ENCODE results near the gene IFNL3.
"Not testable (repeated sequence)": the region's sequence is repeated elsewhere in the genome, so short reads cannot be mapped to it uniquely, and the experiment has no call there.

Gene IFNL3

DNA sequence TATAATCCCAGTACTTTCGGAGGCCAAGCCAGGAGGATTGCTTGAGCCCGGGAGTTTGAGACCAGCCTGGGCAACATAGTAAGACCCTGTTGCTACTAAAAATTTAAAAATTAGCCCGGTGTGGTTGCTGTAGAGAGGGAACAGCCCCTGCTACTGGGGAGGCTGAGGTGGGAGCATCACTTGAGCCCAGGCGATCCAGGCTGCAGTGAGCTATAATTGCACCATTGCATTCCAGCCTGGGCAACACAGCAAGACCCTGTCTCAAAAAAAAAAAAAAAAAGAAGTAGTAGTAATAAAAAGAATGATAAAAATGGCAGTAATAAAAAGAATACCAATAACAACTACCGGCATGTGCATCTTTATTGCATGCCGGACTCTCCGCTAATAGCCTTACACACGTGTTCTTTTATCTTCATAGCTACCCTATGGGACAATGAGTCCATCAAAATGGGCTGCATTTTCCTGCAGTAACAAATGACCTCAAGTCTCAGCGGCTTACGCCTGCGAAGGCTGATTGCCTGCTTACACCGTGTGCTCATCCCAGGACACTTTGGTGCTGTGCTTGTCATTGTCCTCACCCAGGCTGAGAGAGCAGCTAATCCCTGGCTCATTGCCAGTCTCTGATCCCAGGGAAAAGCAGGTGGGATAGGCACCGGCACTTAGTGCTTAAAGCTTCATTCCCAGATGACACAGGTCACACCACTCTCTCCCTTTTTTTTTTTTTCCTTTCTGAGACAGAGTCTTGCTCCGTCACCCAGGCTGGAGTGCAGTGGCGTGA is 26.4 kb downstream of the IFNL3 start:
- no peak for DNase-seq (ENCODE audit: low read depth in 2 of 2)

DNA sequence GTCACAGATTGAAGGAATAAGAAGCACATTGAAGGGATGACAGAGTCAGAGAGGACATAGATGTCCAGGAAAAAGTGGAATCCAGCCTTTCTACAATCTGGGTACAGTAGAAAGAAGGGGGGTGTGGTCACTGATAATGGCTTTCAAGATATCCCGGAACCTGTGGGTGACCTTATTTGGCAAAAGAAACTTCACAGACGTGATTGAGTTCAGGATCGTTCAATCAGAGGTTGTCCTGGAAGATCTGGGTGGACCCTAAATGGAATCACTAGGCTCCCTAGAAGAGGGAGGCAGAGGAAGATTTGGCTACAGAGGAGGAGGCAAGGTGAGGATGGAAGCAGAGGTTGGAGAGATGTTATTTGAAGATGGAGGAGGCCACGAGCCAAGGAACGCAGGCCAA is 27.7 kb downstream of the IFNL3 start:
- no peak for DNase-seq (ENCODE audit: low read depth in 2 of 2)

DNA sequence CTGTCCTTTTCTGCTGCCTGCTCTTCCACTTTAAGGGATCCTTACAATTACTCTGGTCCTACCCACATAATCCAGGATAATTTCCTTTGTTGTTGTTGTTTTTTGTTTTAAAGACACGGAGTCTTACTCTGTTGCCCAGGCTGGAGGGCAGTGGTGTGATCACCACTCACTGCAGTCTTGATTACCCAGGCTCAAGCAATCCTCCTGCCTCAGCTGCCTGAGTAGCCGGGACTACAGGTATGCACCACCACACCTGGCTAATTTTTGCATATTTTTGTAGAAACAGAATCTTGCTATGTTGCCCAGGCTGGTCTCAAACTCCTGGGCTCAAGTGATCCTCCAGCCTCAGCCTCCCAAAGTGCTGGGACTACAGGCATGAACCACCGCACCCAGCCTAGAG is 29.5 kb downstream of the IFNL3 start:
- DNase-seq (ENCODE audit: low read depth in 2 of 2), result not testable (repeated sequence)

DNA sequence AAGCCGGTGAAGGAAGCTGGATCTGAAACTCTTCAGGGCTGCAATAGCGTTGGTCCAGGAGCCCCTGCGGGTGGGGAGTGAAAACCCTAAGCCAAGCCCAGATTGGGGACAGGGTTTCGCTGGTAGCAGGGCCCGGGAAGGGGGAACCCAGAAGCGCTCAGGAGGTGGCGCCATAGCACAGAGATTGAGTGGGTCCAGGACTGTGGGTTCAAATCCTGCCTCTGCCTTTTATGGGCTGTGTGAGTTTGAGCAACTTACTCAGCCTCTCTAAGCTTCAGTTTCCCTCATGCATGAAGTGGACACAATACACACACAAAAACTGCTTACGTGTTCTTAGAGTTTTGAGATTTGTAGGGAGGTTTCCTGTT is 32.4 kb downstream of the IFNL3 start:
- DNase-seq (ENCODE audit: low read depth in 2 of 2), result peak; percentile 30 to 56

DNA sequence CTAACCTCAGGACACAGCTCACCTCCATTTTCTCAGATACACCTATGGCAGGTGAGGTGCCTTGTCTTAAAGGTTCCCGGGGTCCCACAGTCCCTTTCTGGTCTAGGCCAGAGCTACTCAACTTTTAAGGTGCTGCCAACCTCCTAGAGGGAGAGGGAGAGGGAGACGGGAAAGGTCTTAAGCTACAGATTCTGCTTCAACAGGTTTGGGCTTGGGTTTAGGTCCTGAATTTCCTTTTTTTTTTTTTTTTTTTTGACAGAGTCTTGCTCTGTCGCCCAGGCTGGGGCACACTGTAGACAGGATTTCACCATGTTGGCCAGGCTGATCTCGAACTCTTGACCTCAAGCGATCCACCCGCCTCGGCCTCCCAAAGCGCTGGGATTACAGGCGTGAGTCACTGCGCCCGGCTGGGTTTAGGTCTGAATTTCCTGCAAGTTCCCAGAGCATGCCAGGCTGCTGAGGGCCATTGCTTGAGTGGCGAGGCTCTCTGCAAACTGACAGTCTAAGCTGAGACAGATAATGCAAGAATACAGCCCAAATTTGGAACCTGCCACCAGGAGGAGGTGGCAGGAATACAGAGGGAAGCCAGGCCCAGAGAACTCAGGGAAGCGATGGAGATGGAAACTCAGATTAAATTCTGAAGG is 33.0 kb downstream of the IFNL3 start:
- DNase-seq (ENCODE audit: low read depth in 2 of 2), result no peak

DNA sequence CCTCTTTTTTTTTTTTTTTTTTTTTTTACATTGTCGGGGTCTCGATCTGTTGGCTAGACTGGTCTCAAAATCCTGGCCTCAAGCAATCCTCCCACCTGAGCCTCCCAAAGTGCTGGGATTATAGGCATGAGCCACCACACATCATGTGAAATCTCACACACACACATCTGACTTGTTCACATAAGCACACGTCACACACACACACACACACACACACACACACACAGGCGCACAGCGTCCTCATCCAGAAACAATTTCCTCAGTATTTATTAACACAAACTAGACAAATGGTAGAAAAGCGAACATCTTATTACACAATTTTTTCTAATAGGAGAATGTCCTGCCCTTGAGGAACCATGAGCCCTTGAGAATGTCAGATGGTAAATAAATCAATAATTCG is 35.6 kb downstream of the IFNL3 start:
- DNase-seq (ENCODE audit: low read depth in 2 of 2), result no peak

DNA sequence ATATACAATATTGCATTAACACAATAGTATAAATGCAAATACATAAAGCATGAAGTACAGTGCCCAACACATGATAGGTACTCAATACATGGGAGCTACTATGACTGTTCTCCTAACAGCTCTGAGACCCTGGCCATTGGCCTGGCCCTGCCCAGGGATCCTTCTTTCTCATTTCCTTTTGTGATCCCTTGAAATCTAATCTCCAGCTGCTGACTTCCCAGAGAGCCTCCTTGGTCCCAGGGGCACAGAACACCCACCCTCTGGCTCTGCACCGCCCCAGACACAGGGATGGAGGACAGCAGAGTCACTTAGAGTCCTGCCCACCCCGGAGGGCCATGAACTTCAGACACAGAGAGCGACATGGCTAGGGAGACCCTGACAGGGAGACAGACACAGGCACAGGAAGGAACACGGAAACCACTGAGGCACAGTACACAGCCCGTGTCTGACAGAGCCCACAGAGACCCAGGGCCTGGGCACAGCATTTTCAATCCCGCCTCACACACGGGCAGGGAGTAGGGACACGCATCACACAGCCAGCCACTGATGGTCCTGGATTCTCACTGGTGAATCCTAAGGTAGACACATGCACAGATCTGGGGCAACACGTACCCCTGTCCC is 36.5 kb downstream of the IFNL3 start:
- no peak for DNase-seq (ENCODE audit: low read depth in 2 of 2)

DNA sequence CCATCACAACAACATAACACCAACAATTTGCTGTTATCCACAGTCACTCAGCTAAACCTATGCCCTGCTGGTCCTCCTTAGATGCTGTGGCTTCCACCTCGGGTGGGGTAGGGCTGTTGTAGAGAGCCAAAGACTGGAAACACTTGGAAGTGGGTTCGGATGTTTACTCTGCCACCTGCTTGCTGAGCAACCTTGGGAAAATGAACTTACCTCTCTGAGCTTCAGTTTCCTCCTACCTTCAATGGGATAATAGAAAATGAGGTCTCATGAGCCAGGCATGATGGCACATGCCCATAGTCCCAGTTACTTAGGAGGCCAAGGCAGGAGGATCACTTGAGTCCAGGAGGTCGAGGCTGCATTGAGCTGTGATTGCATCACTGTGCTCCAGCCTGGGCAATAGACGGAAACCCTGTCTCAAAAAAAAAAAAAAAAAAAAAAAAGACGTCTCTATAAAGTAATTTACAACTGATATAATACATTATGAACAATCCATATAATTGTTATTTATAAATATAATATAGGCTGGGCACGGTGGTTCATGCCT is 37.4 kb downstream of the IFNL3 start:
- no peak for DNase-seq (ENCODE audit: low read depth in 2 of 2)

DNA sequence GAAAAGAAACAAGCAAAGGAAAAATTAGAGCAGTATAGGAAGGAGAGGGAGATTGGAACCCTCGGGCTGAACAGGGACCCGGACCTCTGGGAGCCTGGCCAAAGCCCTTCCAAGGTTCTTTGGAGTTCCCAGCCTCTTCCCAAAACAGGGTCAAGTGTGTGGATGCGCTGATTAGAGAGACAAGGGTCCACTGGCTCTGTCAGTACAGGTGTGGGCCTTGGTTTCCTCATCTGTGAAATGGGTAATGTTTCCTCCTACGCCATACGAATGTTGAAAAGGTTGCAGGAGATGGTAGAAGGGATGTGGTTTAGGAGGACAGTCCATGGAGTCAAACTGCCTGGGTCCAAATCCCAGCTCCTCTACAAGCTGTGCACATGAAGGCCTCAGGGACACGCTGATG is 38.7 kb downstream of the IFNL3 start:
- no peak for DNase-seq (ENCODE audit: low read depth in 2 of 2)

DNA sequence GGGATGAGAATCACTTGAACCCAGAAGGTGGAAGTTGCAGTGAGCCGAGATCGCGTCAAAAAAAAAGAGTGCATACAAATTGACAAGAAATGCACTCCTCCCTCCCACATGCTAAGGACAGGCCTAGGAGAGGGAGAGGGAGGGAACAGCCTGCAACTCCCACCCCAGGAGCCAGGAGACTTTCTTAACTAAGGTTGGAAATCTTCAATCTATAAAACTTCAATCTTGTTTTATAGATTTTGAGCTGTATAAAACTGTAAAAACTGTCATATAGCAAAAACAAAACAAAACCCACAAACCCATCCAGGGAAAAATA is 39.4 kb downstream of the IFNL3 start:
- DNase-seq (ENCODE audit: low read depth in 2 of 2), result no peak

DNA sequence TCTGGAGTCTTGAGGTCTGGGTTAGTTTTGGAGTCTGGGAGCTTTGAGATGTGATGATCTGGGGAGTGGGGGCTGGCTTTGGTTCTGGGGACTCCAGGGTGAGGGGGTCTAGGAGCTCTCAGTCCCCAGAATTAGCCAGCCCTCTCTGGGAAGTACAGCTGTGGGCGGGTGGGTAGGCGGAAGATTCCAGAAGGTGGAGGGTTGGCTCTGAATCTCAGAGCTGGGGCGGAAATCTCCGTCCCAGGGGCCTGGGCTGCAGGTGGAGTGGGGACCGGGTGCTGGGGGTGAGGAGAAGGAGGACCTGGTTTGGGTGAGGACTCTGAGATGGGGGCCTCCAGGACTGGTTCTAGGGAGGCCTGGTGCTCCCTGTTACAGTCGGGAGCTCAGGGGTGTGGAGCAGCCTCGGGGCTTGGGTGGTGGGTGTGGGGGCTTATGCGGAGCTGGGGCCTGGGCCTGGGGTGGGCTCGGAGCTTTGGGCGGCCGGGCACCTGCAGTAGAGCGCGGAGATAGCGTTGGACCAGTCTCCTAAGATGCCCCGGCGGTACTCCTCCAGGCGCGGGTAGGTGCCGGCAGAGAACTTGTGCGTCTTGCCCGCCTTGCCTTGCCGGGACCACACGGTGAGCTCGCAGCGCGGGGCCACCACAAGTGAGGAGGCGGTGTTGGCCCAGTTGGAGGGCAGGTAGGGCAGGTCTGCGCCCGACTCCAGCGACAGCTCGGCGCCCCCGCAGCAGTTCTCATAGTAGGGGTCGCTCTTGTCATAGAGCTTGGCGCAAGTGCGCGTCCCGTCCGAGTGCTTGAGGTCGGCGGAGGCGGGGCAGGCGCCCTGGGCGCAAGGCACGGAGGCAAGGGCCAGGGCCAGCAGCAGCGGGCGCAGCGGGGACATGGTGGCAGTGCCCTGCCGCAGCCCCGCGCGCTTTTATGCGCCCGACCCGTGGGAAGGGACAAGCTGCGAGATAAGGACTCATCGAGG is 41.1 kb downstream of the IFNL3 start, which contains the start of gene SYCN:
TSS of gene SYCN (minus strand) at position 892 of the 970 bp plus-strand sequence. CDS start at position 883, 9 bp downstream.
- DNase-seq (ENCODE audit: low read depth in 2 of 2), result no peak

DNA sequence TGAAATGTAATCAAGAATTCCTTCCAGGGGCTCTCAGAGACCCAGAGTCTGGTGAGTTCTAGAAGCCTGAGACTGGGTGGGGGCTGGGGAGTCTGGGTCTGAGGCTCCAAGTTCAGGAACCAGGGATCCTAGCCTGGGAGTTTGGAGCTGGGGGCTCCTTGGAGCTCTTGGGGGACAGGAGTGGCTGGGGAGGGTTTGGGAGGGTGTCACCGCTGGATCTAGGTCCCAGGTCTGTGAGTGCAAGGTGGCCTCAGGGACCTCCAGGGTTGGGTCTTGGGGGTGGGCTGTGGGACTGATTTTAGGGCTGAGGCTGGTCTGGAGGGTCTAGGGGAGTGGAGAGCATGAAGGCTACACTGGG is 41.8 kb downstream of the IFNL3 start:
- DNase-seq (ENCODE audit: low read depth in 2 of 2), result no peak

DNA sequence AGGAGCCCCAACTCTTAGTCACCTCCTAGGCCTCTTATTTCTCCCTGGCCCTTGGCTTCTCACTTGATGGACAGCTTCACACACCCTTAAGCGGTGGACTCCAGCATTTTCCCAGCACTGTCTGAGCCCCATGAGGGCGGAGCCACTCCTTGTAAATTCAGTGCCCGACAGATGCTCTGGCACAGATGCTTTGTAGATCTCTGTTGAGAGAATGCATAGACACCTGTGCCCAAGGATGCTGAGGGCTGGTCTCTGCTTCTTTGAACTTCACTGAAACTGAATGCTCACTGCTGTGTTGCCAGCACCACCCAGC is 44.0 kb downstream of the IFNL3 start:
- DNase-seq (ENCODE audit: low read depth in 2 of 2), result no peak

DNA sequence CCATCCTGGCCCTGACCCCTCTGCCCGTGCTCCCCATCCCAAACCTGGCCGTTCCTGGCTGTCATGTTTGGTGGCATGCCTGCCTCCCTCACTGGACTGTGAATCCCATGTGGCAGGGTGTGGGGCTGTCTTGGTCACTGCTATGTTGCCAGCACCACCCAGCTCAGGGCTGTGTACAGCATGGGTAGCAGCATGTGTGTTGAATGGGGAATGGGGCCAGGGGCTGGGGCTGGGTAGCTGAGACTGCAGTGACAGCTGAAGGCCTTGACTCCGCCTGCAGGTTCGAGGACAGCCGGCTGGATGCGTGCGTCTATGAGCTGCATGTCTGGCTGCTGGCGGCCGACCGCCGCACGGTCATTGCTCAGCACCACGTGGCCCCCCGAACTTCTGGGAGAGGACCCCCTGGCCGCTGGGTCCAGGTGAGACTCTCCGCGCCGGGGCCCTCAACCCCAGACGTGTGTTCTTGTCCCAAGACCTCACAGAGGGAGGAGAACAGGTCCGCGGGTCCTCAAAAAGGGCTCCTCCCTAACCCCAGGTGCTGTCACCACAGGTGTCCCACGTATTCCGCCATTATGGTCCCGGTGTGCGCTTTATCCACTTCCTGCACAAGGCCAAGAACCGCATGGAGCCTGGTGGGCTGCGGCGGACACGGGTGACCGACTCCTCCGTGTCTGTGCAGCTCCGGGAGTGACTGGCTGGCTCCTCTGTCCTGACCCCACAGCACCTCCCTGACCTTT is 44.6 kb downstream of the IFNL3 start:
- DNase-seq (ENCODE audit: low read depth in 2 of 2), result no peak

DNA sequence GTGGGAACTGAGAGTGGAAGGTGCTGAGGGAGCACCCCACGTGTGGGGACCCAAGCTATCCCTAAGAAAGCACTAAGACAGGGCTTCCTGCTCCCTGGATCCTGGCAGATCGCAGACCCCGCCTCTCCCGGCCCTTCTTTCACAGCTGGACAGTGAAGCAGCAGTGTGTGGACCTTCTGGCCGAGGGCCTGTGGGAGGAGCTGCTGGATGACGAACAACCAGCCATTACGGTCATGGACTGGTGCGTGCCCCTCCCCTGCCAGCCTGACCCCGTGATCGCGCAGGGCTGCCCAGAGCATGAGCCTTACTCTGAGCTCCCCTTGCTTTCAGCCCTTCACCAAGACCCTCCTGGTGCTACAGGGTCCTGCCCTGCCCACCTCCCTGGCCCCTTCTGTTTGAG is 45.8 kb downstream of the IFNL3 start:
- no peak for DNase-seq (ENCODE audit: low read depth in 2 of 2)

DNA sequence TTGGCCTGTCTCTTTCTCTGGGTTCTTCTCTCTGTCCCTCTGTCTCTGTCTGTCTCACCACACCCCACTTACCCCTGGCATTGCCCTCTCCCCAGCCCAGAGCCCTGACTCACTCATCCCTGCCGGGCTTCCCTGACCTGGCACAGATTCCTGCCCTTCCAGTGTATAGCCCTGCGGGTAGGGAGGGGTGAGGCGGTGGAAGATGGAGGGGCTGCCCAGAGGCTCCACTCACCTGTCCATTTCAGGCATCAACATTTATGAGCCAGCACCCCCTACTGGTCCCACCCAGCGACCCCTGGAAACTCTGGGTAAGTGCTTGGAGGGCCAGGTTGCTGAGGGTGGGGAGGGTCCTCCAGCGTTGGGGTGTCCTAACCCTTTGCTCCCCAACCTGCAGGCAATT is 47.0 kb downstream of the IFNL3 start:
- DNase-seq (ENCODE audit: low read depth in 2 of 2), result no peak

DNA sequence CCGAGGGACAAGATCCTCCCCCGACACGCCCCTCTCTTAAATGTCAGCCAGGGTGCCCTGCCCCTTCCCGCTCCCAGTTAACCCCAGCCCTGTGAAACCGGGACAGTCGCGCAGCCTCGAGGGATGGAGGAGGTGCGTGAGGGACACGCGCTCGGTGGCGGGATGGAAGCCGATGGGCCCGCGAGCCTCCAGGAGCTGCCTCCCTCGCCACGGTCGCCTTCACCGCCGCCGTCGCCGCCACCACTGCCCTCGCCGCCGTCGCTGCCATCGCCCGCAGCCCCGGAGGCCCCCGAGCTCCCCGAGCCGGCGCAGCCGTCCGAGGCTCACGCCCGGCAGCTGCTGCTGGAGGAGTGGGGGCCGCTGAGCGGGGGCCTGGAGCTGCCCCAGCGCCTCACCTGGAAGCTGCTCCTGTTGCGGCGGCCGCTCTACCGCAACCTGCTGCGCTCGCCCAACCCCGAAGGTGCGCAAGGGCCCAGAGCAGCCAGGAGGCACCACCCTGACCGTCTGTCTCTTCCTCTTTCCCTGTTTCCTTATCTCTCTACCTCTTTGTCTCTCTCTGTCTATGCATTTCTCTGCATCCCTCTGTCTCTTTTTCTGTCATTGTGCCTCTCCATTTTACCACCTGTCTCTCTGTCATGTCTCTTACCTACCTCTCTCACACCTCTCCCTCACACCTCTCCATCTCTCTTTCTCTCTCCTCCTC is 47.8 kb downstream of the IFNL3 start, which contains the start of gene NCCRP1:
TSS of gene NCCRP1 (plus strand) at position 105 of the 703 bp plus-strand sequence. CDS start at position 124, 19 bp downstream.
- no peak for DNase-seq (ENCODE audit: low read depth in 2 of 2)

DNA sequence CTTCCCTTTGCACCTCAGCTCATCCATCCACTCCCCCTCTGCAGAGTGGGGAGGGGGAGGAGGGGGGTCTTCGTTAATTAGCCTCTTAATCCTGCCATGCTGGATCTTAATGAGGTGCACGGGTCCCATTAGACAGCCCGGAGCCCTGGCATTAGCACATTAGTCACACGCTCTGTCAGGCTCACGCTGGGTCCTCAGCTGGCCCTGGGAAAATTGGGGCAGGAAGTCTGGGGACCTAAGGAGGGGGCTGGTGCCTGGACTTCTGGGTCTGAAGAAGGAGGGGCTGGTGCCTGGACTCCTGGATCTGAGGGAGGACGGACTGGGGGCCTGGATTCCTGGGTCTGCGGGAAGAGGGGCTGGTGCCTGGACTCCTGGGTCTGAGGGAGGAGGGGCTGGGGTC is 48.5 kb downstream of the IFNL3 start:
- no peak for DNase-seq (ENCODE audit: low read depth in 2 of 2)

DNA sequence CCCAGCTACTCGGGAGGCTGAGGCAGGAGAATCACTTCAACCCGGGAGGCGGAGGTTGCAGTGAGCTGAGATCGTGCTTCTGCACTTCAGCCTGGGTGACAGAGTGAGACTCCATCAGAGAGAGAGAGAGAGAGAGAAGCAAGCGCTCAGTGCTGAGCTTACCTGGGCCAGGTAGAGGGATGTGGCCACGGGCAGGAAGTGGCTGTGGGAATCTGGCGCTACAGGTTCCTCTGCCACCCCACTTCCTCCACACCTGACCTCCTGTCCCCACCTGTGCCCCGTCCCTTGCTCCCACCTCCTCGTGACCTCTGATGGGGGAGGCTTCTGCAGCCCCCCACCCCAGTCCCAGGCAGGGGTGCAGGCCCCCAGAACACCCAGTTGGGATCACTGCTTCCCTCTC is 49.1 kb downstream of the IFNL3 start:
- no peak for DNase-seq (ENCODE audit: low read depth in 2 of 2)

DNA sequence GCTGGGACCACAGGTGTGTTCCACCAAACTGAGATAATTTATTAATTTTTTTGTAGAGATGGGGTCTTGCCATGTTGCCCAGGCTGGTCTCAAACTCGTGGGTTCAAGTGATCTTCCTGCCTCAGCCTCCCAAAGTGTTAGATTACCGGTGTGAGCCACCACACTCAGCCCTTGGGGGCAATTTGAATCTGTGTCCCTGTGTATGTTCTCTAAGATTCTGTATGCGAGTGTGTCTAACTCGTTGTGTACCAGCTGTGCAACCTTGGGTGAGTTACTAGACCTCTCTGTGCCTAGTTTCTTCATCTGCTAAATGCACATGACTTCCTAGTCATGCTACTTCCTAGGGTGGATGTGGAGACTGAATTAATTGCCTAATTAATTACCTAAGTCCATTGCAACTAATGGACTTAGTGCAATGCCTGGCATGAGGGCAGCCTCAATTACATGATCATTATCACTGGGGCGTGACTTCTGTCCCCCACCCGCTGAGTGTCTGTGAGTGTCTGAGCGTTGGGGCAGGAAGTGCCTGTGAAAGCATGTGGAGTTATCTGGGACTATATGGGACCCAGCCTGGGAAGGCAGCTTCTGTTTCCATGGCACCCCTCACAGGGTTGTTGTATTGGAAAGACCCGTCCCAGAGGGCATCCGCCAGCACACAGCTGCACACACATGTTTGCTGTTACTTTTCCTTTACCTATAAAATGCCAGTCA is 49.8 kb downstream of the IFNL3 start:
- DNase-seq (ENCODE audit: low read depth in 2 of 2), result no peak

Data from stimulated activated CD4-positive, alpha-beta T cell treated with anti-CD3 and anti-CD28 coated beads, Interleukin-15, amount 100 ng/mL, for 48 hours (primary cell).